NCI-H128 (cell line): ENCODE results near the gene GPM6B.
"Not testable (repeated sequence)": the region's sequence is repeated elsewhere in the genome, so short reads cannot be mapped to it uniquely, and the experiment has no call there.

Source experiments
- DNase-seq: peaks from one replicate; lab custom pipeline; 2025; ENCODE audit not compliant: unreplicated experiment; lab: John Stamatoyannopoulos, UW

Gene GPM6B

DNA sequence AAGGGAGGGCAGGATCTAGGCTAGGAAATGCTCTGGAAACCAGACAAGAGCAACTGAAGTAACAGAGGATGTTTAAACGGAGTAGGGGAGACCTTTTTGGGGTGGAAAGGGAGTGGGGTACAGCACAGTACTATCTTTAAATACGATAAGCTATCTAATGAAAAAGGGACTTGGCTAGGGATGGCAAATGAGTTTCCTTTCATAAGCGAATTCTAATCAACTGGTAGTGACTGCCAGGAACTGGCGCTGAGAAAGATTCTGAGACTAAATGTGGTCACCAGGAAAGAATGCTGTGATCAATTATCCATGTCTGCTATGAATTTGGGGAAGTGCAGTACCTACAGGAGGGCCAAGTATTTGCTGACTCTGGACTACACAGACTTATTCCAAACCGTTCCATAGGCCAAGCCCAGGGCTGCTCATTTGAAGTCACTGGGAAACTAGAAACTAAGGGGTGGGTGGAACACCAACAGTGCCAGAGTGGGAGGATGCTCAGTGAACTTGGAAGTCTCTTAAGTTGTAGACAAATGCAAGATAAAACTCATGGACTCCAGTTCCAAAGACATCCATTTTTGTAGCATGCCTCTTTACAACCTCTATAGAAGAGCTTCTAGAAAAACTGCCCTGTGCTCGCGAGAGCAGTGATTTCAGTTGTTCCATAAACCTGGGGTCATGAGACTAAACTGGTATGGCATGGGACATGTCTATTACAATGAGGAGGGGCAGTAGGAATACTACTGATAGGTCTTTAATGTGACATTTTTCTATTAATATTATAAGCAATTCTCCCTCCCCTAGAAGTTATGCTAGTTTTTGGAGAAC, 84.4 kb downstream of the GPM6B start:
- DNase-seq = no peak

DNA sequence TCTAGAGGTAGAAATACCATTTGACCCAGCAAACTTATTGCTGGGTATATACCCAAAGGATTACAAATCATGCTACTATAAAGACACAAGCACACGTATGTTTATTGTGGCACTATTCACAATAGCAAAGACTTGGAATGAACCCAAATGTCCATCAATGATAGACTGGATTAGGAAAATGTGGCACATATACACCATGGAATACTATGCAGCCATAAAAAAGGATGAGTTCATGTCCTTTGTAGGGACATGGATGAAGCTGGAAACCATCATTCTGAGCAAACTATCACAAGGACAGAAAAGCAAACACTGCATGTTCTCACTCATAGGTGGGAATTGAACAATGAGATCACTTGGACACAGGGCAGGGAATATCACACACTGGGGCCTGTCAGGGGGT, 86.4 kb downstream of the GPM6B start:
- not testable (repeated sequence) for DNase-seq

GRCh38 chrX:13726583-13726982, 90.3 kb downstream of the GPM6B start:
- not testable (repeated sequence) for DNase-seq

DNA sequence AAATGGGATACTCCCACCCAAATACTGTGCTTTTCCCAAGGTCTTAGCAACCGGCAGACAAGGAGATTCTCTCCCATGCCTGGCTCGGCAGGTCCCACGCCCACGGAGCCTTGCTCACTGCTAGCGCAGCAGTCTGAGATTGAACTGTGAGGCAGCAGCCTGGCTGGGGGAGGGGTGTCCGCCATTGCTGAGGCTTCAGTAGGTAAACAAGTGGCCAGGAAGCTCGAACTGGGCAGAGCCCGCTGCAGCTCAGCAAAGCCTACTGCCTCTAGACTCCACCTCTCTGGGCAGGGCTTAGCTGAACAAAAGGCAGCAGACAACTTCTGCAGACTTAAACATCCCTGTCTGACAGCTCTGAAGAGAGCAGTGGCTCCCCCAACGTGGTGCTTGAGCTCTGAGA, 92.0 kb downstream of the GPM6B start:
- DNase-seq = not testable (repeated sequence)

DNA sequence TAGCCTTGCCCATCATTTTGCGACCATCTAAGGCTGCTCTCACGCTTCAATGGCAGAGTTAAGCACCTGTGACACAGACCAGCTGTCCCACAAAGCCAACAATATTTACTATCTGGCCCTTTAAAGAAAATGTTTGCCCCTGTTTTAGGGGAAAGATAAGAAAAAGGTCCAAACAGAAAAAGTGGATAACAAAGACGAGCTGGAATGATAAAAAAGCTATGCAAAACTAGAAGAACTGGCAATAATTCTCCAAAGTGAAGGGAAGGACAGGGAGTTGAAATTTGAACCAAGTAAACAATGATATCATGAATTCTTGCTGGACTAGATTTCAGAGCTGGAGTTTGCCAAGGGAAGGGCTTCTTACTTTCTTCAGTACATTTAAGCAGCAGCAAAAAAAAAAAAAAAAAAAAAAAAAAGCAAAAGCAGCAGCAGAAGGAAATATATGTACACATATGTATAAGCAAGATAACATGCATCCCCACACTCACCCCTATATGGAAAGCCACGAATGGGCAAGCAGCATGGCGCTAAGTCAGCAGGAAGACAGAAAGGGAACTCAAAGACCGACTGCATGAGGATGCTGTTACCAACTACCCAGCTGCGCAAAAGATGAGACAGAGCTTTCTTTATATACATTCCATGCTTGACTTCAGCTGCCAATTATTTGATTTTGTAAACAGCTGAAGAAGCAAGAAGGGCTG, 94.9 kb downstream of the GPM6B start:
- DNase-seq = no peak

DNA sequence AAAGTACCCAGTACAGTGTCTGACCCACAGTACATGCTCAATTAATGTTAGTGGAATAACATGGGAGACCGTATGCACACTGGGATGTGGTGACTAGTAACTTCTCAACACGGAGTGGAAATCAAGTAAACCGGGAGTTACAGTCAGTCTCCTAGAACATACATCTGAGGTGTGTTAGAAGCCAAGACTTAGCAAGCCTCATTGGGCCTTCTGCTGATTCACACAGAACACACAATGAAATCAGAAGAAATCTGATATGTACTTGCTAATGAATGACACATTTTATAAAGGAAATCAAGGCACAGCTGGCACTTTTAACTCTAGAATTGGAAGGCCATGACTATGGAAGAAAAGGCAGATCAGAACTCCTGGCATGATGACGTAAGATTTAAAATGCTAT, 95.5 kb downstream of the GPM6B start:
- no peak for DNase-seq
